GM18498 (cell line): ENCODE data around the gene DAGLA.
A peak's percentile ranks its signal among the peaks of the same experiment; 100 is the strongest.

ENCODE experiments used
- ATAC-seq: cut with Tn5 transposase; IDR thresholded peaks from one replicate; pipeline ENCODE4 v1.9.1; 2021; ENCODE audit warnings: mild to moderate bottlenecking, moderate library complexity; ENCODE audit not compliant: unreplicated experiment

DAGLA gene

GRCh38 chr11:61793083-61793828, 113.1 kb downstream of the DAGLA start:
- peak; percentile 9 for ATAC-seq

- ATAC-seq, result no peak
These were observed 113.6 kb downstream of the DAGLA start for GRCh38 chr11:61793829-61794204.

GRCh38 chr11:61794579-61794978, 114.4 kb downstream of the DAGLA start:
- no peak for ATAC-seq

GRCh38 chr11:61795459-61795858, 115.3 kb downstream of the DAGLA start:
- no peak for ATAC-seq

GRCh38 chr11:61795876-61796526, 115.8 kb downstream of the DAGLA start:
- ATAC-seq, result no peak
